ENCODE results near the gene HNRNPA0.
A peak's percentile ranks its signal among the peaks of the same experiment; 100 is the strongest.

The HNRNPA0 gene

GRCh38 chr5:137753691-137754187, 424 bp downstream of the HNRNPA0 start:
- DNase-seq = peak; percentile 25

- peak; percentile 29 for DNase-seq
Measured at GRCh38 chr5:137752905-137753690, 1.1 kb downstream of the HNRNPA0 start.

- no peak for DNase-seq
Measured at GRCh38 chr5:137751869-137752491, 2.2 kb downstream of the HNRNPA0 start.

DNA sequence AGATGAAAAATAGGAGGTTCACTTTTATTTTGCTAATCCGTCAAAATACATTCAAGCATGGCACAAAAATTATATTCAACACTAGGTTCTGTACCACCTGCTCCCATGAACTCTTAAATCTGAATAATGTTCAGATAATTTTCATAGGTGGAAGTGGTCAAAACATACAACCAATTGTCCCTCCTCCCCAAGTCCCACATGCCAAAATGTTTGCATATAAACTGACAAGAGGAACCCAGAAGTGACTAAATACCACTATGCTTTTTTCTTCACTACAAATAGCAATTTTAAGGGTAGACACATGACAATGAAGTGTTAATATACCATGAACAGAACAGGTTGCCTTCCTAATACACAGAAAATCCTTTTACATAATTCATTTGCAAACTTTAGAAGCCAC, 3.7 kb downstream of the HNRNPA0 start:
- no peak for DNase-seq

DNA sequence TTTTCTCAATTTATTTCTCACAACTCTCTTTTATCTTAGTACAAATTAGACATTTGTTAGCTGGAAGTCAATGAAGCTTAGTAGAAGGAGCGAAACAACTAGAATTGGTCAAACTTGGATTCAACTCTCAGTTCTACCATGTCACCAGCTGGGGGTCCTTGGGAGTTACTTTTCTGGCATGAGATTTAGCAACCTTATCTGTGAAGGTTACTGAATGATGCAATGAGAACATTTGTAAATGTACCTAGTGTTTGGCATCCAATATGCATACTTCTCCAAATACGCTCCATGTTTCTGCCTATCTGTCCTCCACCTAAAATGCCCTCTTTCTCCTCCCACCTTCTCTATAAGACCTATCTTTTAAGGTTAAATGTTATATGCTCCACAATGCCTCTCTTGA, 6.3 kb downstream of the HNRNPA0 start:
- no peak for DNase-seq

GRCh38 chr5:137743031-137743640, 11.0 kb downstream of the HNRNPA0 start:
- peak; percentile 50 for DNase-seq

GRCh38 chr5:137741718-137742117, 12.4 kb downstream of the HNRNPA0 start:
- DNase-seq = no peak

DNA sequence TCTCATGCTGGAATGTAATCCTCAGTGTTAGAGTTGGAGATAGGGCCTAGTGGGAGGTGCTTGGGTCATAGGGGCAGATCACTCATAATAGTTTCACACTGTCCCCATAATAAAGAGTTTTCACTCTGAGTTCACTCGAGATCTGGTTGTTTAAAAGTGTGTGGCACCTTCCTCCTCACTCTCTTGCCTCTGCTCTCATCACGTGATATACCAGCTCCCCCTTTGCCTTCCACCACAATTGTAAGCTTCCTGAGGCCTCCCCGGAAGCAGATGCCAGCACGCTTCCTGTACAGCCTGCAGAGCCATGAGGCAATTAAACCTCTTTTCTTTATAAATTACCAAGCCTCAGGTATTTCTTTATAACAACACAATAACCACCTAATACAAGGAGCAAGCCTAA, 14.4 kb downstream of the HNRNPA0 start:
- DNase-seq = no peak

DNA sequence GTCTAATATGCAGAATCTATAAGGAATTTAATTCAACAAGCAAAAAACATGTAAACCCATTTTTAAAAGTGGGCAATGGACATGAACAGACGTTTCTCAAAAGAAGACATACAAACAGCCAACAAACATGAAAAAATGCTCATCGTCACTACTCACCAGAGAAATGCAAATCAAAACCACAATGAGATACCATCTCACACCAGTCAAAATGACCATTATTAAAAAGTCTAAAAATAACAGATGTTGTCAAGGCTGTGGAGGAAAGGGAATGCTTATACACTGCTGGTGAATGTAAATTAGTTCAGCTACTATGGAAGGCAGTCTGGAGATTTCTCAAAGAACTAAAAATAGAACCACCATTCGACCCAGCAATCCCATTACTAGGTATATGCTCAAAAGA, 15.2 kb downstream of the HNRNPA0 start:
- DNase-seq = no peak

DNA sequence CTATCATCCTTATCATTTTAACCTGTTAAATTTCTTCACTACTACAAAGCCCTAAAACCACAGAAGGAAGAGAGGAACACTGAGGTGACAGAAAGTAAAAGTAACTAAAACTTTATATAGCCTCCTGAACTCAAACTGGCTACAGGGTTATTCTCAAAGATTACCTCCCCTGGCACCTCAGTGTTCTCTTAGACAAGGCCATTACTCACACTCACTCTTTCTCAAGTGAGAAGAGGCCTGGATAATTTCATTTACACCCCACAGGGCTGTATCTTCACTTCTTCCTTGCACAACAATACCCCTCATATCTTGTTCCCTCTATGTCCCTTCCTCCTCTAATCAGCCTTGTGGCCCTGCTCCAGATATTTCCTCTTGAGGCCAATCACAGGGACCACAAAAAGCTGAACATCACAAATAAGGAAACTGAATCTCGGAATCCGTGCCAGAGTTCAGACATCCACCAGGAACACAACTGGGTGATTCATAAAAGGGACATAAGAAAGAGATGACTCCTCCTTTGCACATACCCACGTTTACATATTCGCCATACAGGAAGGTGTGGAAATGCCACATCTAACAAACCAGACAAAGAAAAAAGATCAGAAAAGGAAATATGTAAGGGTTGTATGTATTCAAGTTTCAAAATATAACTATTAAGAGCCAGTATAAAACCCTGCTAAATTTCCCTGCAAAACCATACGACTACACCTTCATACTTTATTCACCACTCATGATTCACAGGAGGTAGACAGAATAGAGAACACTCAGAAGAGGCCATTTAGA, 16.6 kb downstream of the HNRNPA0 start:
- peak; percentile 43 for DNase-seq

DNA sequence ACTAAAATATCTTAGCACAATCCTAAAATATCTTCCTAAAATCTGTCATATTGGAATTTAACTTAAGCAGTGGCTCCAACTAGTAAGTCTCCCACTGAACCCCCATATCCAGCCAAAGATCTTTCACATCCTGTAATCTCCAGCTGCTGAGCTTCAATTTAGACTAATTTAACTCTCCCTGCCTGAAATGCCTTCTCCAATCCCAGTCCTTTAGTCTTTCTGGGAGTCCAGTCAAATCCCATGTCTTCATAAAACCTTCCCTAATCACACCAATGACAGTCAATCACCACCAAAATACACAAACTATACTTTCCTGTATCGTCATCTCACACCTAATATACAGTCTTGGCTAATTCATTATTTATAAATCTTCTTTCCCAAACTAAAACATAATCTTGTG, 17.7 kb downstream of the HNRNPA0 start:
- DNase-seq = no peak

DNA sequence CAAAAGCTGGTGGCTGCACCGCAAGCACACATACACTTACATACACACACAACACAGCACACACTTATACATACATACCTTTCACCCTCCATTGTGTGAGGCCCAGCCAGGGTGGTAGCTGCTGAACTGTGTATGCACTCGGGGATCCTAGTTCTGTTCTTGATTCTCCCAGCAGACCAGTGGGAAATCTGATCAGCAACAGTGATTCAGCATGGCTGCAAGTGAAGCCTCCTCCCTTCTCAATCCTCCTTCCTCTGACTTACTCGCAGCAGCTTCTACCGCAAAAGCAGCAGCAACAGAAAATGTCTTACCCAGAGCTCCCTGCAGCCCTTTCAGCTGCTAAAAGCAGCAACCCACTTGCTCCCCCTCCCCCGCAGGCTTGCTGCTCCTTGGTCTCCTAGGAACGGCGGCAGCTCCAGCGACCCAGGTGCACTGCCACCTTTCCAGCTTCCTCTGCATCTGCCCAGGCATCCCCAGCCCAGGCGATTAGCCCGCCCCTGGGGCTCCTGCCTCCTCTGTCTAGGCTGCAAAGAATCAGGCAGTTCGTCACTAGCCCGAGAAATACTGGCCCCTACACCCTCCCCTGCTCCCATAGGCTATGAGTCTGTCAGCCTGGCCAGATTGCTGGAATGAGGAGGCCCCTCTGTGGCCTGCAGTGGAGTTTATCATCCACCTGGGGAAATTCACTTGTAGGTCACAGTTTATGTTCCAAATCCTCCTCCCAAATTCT, 18.4 kb downstream of the HNRNPA0 start, which contains the start of gene KLHL3:
Gene KLHL3 (minus strand): TSS at position 535 of the 730 bp plus-strand sequence. CDS start 443 bp downstream, at position 92.
- DNase-seq = peak; percentile 38

DNA sequence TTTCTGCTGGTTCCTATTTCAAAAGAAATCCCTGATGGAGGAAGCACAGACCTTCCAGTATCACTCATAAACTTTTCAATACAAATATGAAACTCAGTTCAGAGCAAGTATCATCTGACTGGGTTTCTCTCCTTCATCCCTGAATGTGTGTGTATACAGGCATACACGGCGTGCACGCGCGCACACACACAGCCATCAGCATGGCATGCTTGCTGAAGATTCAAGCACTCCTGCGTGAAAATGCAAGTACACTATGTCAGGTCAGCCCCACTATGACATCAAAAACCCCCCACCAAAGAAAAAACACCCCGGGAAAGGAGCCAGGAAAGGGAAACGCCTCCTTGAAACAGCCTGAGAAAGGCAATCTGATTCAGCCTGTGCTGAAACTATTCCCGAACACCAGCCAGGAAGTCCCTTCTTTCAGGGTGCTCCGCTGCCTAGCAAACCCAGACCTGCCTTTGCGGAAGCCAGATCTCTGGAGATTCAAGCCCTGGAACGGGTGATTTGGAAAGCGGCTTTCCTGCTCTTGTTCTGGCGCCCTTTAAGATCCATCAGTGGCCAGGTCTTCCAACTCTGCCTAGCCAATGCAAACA, 19.1 kb downstream of the HNRNPA0 start:
- peak; percentile 16 for DNase-seq

DNA sequence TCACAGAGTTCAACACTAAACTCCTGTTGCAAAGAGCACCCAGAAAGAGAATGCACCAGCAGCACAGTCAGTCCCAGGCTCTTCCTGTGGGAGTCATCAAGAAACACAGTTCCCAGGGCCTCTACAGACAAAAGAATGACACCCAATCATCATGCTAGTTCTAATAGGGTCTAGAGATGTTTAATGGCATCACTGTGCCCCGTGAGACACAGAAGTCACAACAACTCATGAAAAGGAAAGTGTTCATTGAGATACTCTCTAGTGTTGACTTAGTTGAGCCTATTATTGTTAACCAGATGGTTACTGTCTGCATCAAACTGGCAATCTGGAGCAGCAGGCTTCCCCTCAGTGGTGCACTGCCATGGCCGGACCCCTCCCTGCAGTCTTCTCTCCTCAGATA, 19.8 kb downstream of the HNRNPA0 start:
- no peak for DNase-seq

- no peak for DNase-seq
Measured at GRCh38 chr5:137733922-137734321, 20.2 kb downstream of the HNRNPA0 start.

- no peak for DNase-seq
Measured at GRCh38 chr5:137733006-137733405, 21.2 kb downstream of the HNRNPA0 start.

DNA sequence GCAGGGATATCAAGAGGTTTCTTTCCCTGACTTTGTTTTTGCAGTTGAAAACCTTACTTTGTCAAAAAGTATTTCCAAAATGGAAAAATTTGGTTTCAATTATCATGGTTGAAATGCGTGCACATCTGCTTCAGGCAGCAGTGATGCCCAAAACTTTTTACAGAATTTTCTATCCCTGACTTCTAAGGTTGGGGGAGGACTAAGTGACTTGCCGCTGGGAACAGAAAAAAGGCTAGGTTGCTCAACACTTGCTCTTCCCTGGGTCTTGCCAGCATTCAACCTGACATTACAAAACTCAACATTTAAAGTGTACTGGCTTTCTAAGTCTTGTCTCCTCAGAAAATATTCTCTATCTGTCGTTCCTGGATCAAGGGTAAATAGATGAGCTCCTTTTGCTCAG, 23.0 kb downstream of the HNRNPA0 start:
- DNase-seq = no peak

DNA sequence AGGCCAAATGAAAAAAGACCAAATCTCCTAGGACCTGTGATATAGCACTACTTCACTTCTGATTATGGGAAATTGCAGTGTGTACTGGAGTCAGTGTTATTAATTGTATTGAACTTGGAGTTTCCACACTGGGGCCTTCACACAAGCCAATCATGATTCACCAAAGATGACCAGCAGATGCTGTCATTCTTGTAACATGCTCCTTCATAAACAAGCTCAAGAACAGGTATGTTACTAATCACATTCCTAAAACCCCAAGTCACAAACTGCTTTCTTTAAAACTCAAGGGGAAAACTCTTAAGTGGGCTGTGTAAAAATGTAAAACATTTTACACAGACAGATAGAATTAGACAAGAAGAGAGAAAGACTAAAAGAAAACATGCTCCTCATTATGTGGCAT, 23.8 kb downstream of the HNRNPA0 start:
- no peak for DNase-seq

DNA sequence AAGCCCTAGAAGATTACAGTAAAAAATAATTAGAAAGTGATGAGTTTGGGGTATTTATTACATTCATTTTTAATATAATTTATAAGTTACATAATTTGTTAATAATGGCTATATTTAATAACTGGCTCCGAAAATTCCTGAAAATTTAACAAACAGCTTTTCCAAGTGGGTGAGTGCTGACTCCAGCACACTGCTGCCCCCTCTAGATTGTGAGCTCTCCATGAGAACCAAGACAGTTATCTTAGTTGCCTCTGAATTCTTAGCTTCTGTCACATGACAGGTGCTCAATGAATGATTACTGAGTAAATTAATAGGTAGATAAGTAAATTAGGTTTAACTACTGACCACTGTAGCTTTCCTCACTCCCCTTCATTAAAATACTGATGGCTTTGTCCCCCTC, 26.1 kb downstream of the HNRNPA0 start:
- no peak for DNase-seq

DNA sequence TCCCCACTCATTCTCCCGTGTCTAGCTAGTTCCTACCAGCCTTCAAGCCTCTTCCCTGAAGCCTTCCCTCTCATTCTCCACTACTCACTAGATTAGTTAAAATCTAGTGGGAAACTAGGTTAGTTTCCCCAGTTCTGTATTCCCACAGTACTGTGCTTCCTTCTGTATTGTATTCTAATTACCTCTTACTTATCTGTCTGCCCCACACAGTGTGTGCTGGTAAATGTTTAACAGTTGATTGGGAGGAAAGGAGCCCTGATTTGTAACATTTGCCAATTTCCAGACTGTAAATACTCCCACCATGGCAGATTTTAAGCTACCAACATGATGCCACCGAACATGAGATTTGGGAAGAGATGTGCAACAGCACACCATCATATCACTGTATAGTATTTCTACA, 26.5 kb downstream of the HNRNPA0 start:
- DNase-seq = no peak

DNA sequence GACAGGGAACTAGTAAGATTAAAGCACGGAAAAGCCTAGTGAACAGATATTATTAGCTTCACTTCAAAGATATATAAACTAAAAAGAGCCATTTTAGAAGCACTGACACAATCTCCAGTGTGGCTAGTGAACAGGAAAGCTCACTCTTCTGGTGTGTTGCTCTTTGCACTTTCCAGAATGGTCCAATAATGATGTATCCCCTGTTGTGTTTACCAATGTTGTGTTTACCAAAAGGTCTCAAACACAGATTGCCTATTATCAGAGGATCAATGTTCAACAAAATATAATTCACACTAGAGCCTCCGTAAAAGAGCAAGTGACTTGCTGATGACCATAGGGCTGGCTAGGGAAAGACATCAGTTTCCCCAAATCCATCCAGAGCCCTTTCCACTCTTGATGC, 29.9 kb downstream of the HNRNPA0 start:
- no peak for DNase-seq

GRCh38 chr5:137718611-137719010, 35.6 kb downstream of the HNRNPA0 start:
- no peak for DNase-seq
